ENCODE measurements around the gene HAUS8. TPM values are rescaled to one million over a fixed set of nuclear protein-coding genes. Genes with fewer than 3 reads are reported as not detected.

Gene HAUS8
- total and polyA plus RNA-seq, 2 of the 8 experiments (the other 6 are each of a cell fraction or from before 2014, with no cell fraction given): 18.4 to 23.2 TPM

- peaks cover 0 to 3% of the 10 kb centered on the region in 2 experiments for H4K20me1 ChIP-seq (replicated peaks in 1 of 2; ENCODE audit: control insufficient read depth in 1 of 2, insufficient read depth in 2 of 2, low read length in 2 of 2)
- H3K79me2 ChIP-seq (ENCODE audit: control insufficient read depth in 1 of 2, insufficient read depth in 2 of 2, low read length in 2 of 2): peaks cover 0 to 3% of the 10 kb centered on the region in 2 experiments; a peak in 2 of 4 replicates
- H3K23ac ChIP-seq (ENCODE audit: insufficient read length): no peak overlapping the region
- H3K4me1 ChIP-seq (replicated peaks in 1 of 4; ENCODE audit: control insufficient read depth in 3 of 4, insufficient read depth in 4 of 4, low read length in 3 of 4): peaks cover 2 to 5% (median 3%) of the 10 kb centered on the region in 4 experiments; a peak in 5 of 7 replicates
- ChIA-PET POLR2A (ENCODE audit: partially characterized antibody) (no interaction called here), CTCF (ENCODE audit: partially characterized antibody) (interaction anchor here (1.1 kb wide), 1 partner anchor 31 kb away, joined by 3 read pairs; no protein-coding TSS in a partner anchor)
- no peak overlapping the region for H3K56ac ChIP-seq (replicated peaks; ENCODE audit: insufficient read length, low read depth, low read length)
- H2BK15ac ChIP-seq (ENCODE audit: low read length): no peak overlapping the region
- H3K4me3 ChIP-seq (ENCODE audit: extremely low read depth in 1 of 4, insufficient read depth in 2 of 4, low read depth in 3 of 4, low read length in 4 of 4): no peak overlapping the region
- no peaks in the 10 kb centered on the region for H3K36me3 ChIP-seq (ENCODE audit: control insufficient read depth in 2 of 4, insufficient read depth in 4 of 4, low read length in 3 of 4)
- H2BK5ac ChIP-seq (ENCODE audit: low read depth, low read length): no peak overlapping the region
- H2BK12ac ChIP-seq (ENCODE audit: low read depth, low read length): no peak overlapping the region
- peaks cover 8% of the 10 kb centered on the region for H3K23me2 ChIP-seq (ENCODE audit: low read depth, low read length)
- H3K4me2 ChIP-seq (ENCODE audit: insufficient read depth in 1 of 2, low read depth in 2 of 2, low read length in 2 of 2): no peak overlapping the region
- H3K79me1 ChIP-seq (ENCODE audit: low read depth, low read length): no peaks in the 10 kb centered on the region
- no peak overlapping the region for H2BK120ac ChIP-seq (replicated peaks; ENCODE audit: low read depth, low read length)
- FAIRE-seq: no peak
- peaks cover 0 to 6% (median 3%) of the 10 kb centered on the region in 4 experiments; a peak in 3 of 7 replicates for H3K27me3 ChIP-seq (replicated peaks in 1 of 4; ENCODE audit: control insufficient read depth in 3 of 4, extremely low read depth in 1 of 4, insufficient read depth in 3 of 4, low read length in 3 of 4)
- H2AK5ac ChIP-seq (ENCODE audit: low read depth, low read length): no peak overlapping the region
- no peak overlapping the region for H3K27ac ChIP-seq (ENCODE audit: low read depth, low read length)
- H2AFZ ChIP-seq (ENCODE audit: low read length): no peak overlapping the region
- no peak overlapping the region for H3K4ac ChIP-seq (replicated peaks; ENCODE audit: insufficient read length, low read depth, low read length)
- no peak overlapping the region for H2BK20ac ChIP-seq (ENCODE audit: low read length)
- H4K5ac ChIP-seq (ENCODE audit: insufficient read length, low read depth, low read length): no peak overlapping the region
- H3K14ac ChIP-seq (ENCODE audit: insufficient read length): no peak overlapping the region
- peak overlapping the region; percentile 53; the same call in 1 of the 2 replicates for H4K8ac ChIP-seq (ENCODE audit: extremely low read depth, insufficient read depth, low read length)
- DNase-seq (ENCODE audit: low read depth in 1 of 2, low spot score in 2 of 2): no peak
- H3K9me3 ChIP-seq (ENCODE audit: insufficient read depth in 2 of 2, low read depth in 1 of 2, low read length in 1 of 2): peaks cover 8 to 10% of the 10 kb centered on the region in 2 experiments
- H4K91ac ChIP-seq (replicated peaks; ENCODE audit: insufficient read length, low read length): no peak overlapping the region
- H3K9ac ChIP-seq (replicated peaks in 1 of 4; ENCODE audit: extremely low read depth in 1 of 4, low read depth in 3 of 4, low read length in 3 of 4): no peak overlapping the region
- WGBS, 2 experiments (ENCODE audit: extremely low coverage in 1 of 2, insufficient coverage in 1 of 2, insufficient read length in 1 of 2, insufficient replicate concordance in 2 of 2, low coverage in 1 of 2, low lambda C conversion rate in 2 of 2, missing lambda C conversion rate in 1 of 2): 86% methylated on average over 1 of the region's 1 CpG; no CpG with 5 or more reads in 1 of the 2 experiments
- H3K18ac ChIP-seq (ENCODE audit: extremely low read depth, low read length): no peak overlapping the region
- TF ChIP-seq KDM4A (IDR thresholded peaks at IDR 0.05; ENCODE audit: low read depth, low read length, severe bottlenecking) (no peak), SRF (IDR thresholded peaks at IDR 0.05; ENCODE audit: low read depth, low read length) (no peak)
These were observed 53.9 kb downstream of the HAUS8 start for GRCh38 chr19:17021328-17021727.

Measured in H1 (cell line).